HL-60 (cell line): ENCODE results near the gene ANGPTL2.

ENCODE experiments used
- DNase-seq, 2 experiments: peaks; one replicate each; pipeline ENCODE4 v3.0.0-alpha.2; 2010 to 2020; ENCODE audit warnings: low read depth in 1 of 2, low spot score in 1 of 2
- H3K27ac ChIP-seq: fragments of 250-450 bp; sonication (Bioruptor Pico); replicated peaks from 2 replicates; pipeline ENCODE4 v1.5.1; 2020; ENCODE audit warnings: mild to moderate bottlenecking, moderate library complexity
- H3K27me3 ChIP-seq: fragments of 250-450 bp; sonication (Bioruptor Pico); 2 replicates; pipeline ENCODE4 v1.5.1; 2021; ENCODE audit warnings: mild to moderate bottlenecking, moderate library complexity; ENCODE audit not compliant: insufficient read depth, poor library complexity, severe bottlenecking
- H3K4me3 ChIP-seq: replicated peaks from 2 replicates; pipeline ENCODE4 v1.5.1; 2011; ENCODE audit warnings: mild to moderate bottlenecking, control low read depth, low read length; ENCODE audit not compliant: insufficient read depth
- CTCF ChIP-seq: IDR thresholded peaks from one replicate; pipeline ENCODE4 v1.5.1; 2011; ENCODE audit warnings: low read length, control low read depth, inconsistent platforms; ENCODE audit not compliant: insufficient read depth
- GABPA ChIP-seq: IDR thresholded peaks from 2 replicates; pipeline ENCODE4 v1.6.1; 2012; ENCODE audit warnings: low read depth
- POLR2AphosphoS5 ChIP-seq: IDR thresholded peaks from 2 replicates; pipeline ENCODE4 v1.6.1; 2012; ENCODE audit warnings: low read depth
- REST ChIP-seq: IDR thresholded peaks from 2 replicates; pipeline ENCODE4 v1.6.1; 2012; ENCODE audit warnings: low read depth; ENCODE audit not compliant: insufficient replicate concordance
- SPI1 ChIP-seq: IDR thresholded peaks from 2 replicates; pipeline ENCODE4 v1.6.1; 2012; ENCODE audit warnings: low read depth, mild to moderate bottlenecking, borderline replicate concordance

ANGPTL2 gene

DNA sequence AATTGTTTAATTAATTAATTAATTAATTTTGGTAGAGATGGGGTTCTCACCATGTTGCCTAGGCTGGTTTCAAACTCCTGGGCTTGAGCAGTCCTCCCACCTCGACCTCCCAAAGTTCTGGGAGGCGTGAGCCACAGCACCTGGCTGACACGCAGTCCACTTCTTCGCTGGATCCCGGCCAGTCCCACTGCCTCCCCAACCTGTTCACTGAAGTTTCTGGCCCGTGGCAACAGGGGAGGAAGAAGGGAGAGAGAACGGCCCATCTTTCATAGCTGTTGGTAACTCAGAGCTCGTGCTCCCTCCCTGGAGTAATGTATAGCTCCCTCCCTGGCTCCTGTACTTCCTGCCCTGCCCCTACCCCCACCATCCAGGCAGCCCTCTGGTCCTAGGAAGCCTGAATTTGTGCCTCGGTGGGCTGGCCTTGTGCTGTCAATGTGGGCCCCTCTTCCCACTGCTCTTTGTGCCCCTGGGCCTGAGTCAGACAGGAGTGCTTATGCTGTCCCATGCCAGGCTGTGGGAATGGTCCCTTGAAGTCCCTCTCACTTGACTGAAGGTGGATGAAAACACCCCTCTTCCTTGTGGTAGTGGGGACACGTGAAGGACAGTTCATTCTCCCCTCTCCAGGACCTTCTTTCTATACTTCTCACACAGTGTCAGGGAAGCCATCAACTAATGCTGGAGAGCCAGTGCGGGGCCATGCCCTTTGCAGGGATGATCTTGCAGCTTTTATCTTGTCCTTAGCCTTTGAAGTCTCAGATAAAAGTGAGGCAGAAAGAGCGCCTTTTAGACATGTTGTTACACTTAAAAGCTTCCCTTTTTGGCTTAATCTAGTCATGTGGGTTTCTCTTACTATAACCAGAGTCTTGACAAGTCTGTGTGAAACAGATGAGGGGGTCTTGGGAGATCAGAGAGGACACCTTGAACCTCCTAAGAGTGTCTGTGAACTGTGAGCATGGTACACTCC is 38.1 kb downstream of the ANGPTL2 start:
- no peak for DNase-seq
- Histone ChIP-seq H3K27me3 (no peaks in the 10 kb centered on the region), H3K27ac (no peak overlapping the region), H3K4me3 (no peak overlapping the region)
- TF ChIP-seq GABPA = no peak
- no peak for TF ChIP-seq CTCF

DNA sequence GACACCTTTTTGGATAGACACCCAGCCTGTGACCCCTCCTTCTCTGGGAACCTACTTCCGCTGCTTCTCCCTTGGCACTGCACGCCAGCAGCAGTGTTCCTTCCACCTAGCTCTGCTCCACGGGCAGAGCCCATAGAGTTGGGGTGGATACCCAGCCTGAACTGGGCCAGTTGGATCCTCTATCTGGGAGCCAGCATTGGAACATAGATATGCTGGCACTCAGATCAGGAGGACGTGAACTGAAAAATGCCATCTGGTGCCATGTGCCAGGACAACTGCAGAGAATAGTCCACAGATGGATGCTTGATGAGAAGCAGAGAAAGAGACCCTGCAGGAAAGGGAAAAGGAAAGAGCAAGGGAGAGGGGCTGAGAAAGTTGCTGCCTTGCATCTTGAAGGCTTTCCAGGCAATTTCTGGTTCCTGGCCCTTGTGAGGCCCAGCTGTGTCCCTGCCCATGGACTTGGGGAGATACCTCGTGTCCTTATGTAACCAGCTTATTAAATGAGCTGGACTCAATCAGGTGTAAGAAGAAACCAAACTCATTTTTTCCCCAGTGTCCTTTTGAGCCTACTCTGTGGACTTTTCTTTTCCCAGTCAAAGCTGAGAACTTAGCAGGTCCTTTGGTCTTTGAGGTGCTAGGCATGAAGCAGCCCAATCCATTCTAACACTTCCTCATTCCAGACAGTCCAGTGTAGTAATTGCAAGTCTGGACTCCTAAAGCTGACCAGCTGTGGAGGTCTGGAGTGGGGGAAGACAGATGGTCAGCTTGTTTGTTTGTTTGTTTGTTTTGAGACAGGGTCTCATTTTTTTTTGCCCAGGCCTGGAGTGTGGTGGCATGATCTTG is 39.1 kb downstream of the ANGPTL2 start:
- Histone ChIP-seq H3K4me3 (no peak overlapping the region), H3K27ac (no peak overlapping the region), H3K27me3 (no peaks in the 10 kb centered on the region)
- TF ChIP-seq REST = no peak
- TF ChIP-seq SPI1 = peak; percentile 35
- DNase-seq = no peak

GRCh38 chr9:127081250-127082185 is 40.9 kb downstream of the ANGPTL2 start:
- no peak overlapping the region for H3K4me3 ChIP-seq
- H3K27me3 ChIP-seq = peaks cover 3% of the 10 kb centered on the region
- TF ChIP-seq CTCF (no peak), POLR2AphosphoS5 (no peak), SPI1 (no peak), REST (no peak), GABPA (no peak)
- no peak overlapping the region for H3K27ac ChIP-seq
- no peak for DNase-seq
